Measurements from ENCODE around the gene SEC16A. TPM values are rescaled to one million over a fixed set of nuclear protein-coding genes. Genes with fewer than 3 reads are reported as not detected.

The SEC16A gene
- total and polyA plus RNA-seq, 4 donors = 44.2 to 78.8 (median 46.7) TPM

DNA sequence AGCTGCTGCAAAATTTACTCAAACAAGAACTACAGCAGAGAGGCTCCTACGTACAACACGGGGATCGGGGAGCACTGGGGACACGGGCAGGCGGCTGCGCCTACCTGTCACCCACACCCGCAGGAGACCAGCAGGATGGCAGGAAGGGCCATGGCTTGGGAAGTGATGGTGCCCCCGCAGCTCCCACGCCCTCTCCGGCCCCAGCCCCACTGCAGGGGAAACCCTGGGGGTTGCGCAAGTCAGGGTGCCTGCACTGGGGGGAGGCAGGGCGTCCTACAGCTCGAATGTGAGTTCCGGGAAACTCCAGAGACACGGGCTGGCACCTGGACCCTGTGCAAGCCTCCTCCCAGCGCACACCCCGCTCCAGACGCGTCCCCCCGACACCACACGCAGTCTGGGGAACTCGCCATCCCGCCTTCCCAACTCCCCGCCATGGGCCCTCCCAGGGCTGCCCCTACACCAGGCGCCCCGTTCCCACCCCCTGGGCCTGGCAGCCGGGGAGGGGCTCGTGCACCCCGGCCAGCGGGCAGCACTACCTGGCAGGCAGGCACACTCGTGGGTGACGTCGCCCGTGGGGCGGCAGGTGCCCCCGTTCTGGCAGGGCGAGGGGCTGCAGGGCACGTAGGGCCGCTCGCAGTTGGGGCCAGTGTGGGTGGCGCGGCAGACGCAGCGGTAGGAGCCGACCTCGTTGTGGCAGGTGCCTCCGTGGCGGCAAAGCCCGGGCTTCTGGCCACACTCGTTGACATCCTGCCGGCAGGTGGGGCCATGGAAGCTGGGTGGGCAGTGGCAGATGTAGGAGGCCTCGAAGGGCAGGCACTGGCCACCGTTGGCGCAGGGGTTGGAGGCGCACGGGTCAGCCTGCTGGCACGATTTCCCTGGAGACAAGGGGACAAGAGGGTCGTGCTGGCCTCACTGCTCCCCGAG, 39.7 kb upstream of the SEC16A start:
- WGBS, 2 donors = 61% methylated on average over 57 to 59 of the region's 59 CpGs
- H3K27ac ChIP-seq (ENCODE audit: low read depth in 1 of 2, low read length in 1 of 2) = peak overlapping the region in 1 of 2 donors; percentile 89
- H3K9ac ChIP-seq (ENCODE audit: insufficient read depth in 1 of 2, low read length in 2 of 2) = no peak overlapping the region
- peak overlapping the region; percentile 8 for H3K4me3 ChIP-seq
- peaks cover 0 to 55% (median 11%) of the 10 kb centered on the region in 4 donors for H3K36me3 ChIP-seq (ENCODE audit: control insufficient read depth in 4 of 4, insufficient read depth in 4 of 4, low read length in 4 of 4)
- H3K4me1 ChIP-seq (ENCODE audit: control insufficient read depth in 5 of 5, insufficient read depth in 5 of 5, low read length in 5 of 5) = peaks cover 0 to 52% (median 13%) of the 10 kb centered on the region in 5 donors
- no peaks in the 10 kb centered on the region for H3K9me3 ChIP-seq (ENCODE audit: control insufficient read depth in 4 of 4, insufficient read depth in 3 of 4, low read length in 3 of 4)
- no peak for ATAC-seq (ENCODE audit: insufficient read depth, low FRiP score)
- TF ChIP-seq CTCF (IDR thresholded peaks at IDR 0.05; ENCODE audit: control extremely low read depth, extremely low read depth) = no peak
- no peak for DNase-seq
- H3K27me3 ChIP-seq (ENCODE audit: control insufficient read depth in 3 of 3, insufficient read depth in 3 of 3, low read length in 2 of 3) = no peaks in the 10 kb centered on the region

DNA sequence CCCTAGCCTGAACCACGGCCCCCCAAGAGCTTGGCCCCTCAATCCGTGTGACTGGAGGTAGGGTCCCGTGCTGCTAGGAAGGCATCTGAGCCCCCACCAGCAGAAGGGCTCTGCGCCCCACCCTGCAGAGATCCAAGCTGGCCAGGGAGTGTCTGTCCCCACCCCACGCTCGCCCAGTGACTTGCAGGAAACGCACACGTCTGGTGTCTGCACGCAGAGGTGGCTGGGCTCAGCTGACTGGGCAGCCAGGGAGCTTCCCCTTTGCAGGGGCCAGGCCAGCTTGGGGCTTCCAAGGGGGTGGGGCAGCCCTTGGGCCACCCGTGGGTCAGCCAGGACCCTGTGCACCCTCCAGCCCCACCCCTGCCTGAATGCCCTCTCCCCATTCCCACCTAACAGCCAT, 38.7 kb upstream of the SEC16A start:
- TF ChIP-seq CTCF (IDR thresholded peaks at IDR 0.05; ENCODE audit: control extremely low read depth, extremely low read depth) = no peak
- Histone ChIP-seq H3K27me3 (ENCODE audit: control insufficient read depth in 3 of 3, insufficient read depth in 3 of 3, low read length in 2 of 3) (no peaks in the 10 kb centered on the region), H3K36me3 (ENCODE audit: control insufficient read depth in 4 of 4, insufficient read depth in 4 of 4, low read length in 4 of 4) (peaks cover 0 to 60% (median 11%) of the 10 kb centered on the region in 4 donors), H3K27ac (ENCODE audit: low read depth in 1 of 2, low read length in 1 of 2) (peak overlapping the region in 1 of 2 donors; percentile 91), H3K4me3 (no peak overlapping the region), H3K9me3 (ENCODE audit: control insufficient read depth in 4 of 4, insufficient read depth in 3 of 4, low read length in 3 of 4) (no peaks in the 10 kb centered on the region), H3K9ac (ENCODE audit: insufficient read depth in 1 of 2, low read length in 2 of 2) (no peak overlapping the region), H3K4me1 (ENCODE audit: control insufficient read depth in 5 of 5, insufficient read depth in 5 of 5, low read length in 5 of 5) (peaks cover 0 to 41% (median 7%) of the 10 kb centered on the region in 5 donors)
- WGBS, 2 donors = 36 to 48% methylated on average over 10 of the region's 10 CpGs
- peak in 1 of 3 donors; percentile 32 for DNase-seq
- ATAC-seq (ENCODE audit: insufficient read depth, low FRiP score) = no peak

DNA sequence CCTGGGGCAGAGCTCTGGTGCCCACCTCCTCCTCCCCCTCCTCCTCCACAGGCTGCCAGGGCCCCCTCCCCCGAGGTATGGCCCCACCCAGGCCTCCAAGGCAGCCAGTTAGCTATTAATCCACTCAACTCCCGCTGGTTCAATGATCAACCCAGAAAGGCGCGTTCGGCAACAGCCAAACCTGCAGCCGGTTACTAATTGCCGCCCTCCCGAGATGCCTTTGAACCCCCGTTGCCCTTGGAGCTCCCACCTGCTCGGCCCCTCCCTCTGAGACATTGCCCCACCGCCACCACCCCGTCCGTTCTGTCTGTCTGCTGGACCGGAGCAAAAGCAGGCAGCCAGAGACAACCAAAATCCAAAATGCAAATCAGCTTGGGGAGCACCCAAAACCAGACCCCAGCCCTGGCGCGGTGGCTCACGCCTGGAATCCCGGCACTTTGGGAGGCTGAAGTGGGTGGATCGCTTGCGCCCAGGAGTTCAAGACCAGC, 37.3 kb upstream of the SEC16A start:
- DNase-seq (peak; percentile 55 to 83 (median 82)), ATAC-seq (ENCODE audit: insufficient read depth, low FRiP score) (peak; percentile 9)
- Histone ChIP-seq H3K4me1 (ENCODE audit: control insufficient read depth in 5 of 5, insufficient read depth in 5 of 5, low read length in 5 of 5) (peaks cover 0 to 30% (median 7%) of the 10 kb centered on the region in 5 donors), H3K9ac (ENCODE audit: insufficient read depth in 1 of 2, low read length in 2 of 2) (no peak overlapping the region), H3K36me3 (ENCODE audit: control insufficient read depth in 4 of 4, insufficient read depth in 4 of 4, low read length in 4 of 4) (peaks cover 0 to 74% (median 14%) of the 10 kb centered on the region in 4 donors), H3K9me3 (ENCODE audit: control insufficient read depth in 4 of 4, insufficient read depth in 3 of 4, low read length in 3 of 4) (no peaks in the 10 kb centered on the region), H3K4me3 (no peak overlapping the region), H3K27me3 (ENCODE audit: control insufficient read depth in 3 of 3, insufficient read depth in 3 of 3, low read length in 2 of 3) (no peaks in the 10 kb centered on the region), H3K27ac (ENCODE audit: low read depth in 1 of 2, low read length in 1 of 2) (peak overlapping the region in 1 of 2 donors; percentile 91)
- no peak for TF ChIP-seq CTCF (IDR thresholded peaks at IDR 0.05; ENCODE audit: control extremely low read depth, extremely low read depth)
- WGBS, 2 donors = 73 to 81% methylated on average over 19 to 20 of the region's 20 CpGs

Data from lung (tissue), 12 donors.